Keratinocyte (primary cell): ENCODE results near the gene NASP. TPM values are rescaled to one million over a fixed set of nuclear protein-coding genes. Genes with fewer than 3 reads are reported as not detected.

ENCODE experiments used
- DNase-seq: peaks from one replicate; pipeline ENCODE4 v3.0.0-alpha.2; 2011; ENCODE audit warnings: low read depth, missing footprints, low spot score
- FAIRE-seq: peaks from 2 replicates; lab custom pipeline; 2011; peaks lifted over from hg19 to GRCh38; lab: Jason Lieb, UNC
- H2AFZ ChIP-seq: 2 replicates; pipeline ENCODE4 v1.6.0; 2012; ENCODE audit warnings: low read length, control low read depth, inconsistent platforms; ENCODE audit not compliant: control insufficient read depth
- H3K27ac ChIP-seq: 2 replicates; pipeline ENCODE4 v1.5.1; 2011; ENCODE audit warnings: low read length; ENCODE audit not compliant: control insufficient read depth, insufficient read depth
- H3K27me3 ChIP-seq: 3 replicates; pipeline ENCODE4 v1.6.0; 2011; ENCODE audit warnings: low read length; ENCODE audit not compliant: control insufficient read depth, insufficient read depth; ENCODE audit errors: extremely low read depth
- H3K36me3 ChIP-seq, 2 experiments: 2 replicates in 1 of 2; 3 replicates in 1 of 2; pipeline ENCODE4 v1.5.1; 2011; ENCODE audit warnings: low read length in 2 of 2, mild to moderate bottlenecking in 1 of 2; ENCODE audit not compliant: control insufficient read depth in 2 of 2, insufficient read depth in 2 of 2; ENCODE audit errors: extremely low read depth in 1 of 2
- H3K4me1 ChIP-seq: 3 replicates; pipeline ENCODE4 v1.5.1; 2011; ENCODE audit warnings: low read length; ENCODE audit not compliant: control insufficient read depth, insufficient read depth; ENCODE audit errors: extremely low read depth
- H3K4me2 ChIP-seq: 3 replicates; pipeline ENCODE4 v1.6.0; 2011; ENCODE audit warnings: low read depth, low read length; ENCODE audit not compliant: control insufficient read depth, insufficient read depth; ENCODE audit errors: extremely low read depth
- H3K4me3 ChIP-seq, 3 experiments: fragments of 200-600 bp in 1 of 3; sonication (generic) in 1 of 3; 2 replicates in 2 of 3; 3 replicates in 1 of 3; pipeline ENCODE4 v1.5.1; 2011 to 2016; ENCODE audit warnings: low read length in 3 of 3, mild to moderate bottlenecking in 3 of 3, control low read depth in 2 of 3, inconsistent platforms in 1 of 3, low read depth in 1 of 3, mixed read lengths in 1 of 3, mixed run types in 1 of 3, moderate library complexity in 1 of 3; ENCODE audit not compliant: control insufficient read depth in 2 of 3, insufficient read depth in 2 of 3; ENCODE audit errors: extremely low read depth in 1 of 3
- H3K79me2 ChIP-seq: 2 replicates; pipeline ENCODE4 v1.6.0; 2012; ENCODE audit warnings: low read length; ENCODE audit not compliant: control insufficient read depth, insufficient read depth
- H3K9ac ChIP-seq: 3 replicates; pipeline ENCODE4 v1.6.0; 2011; ENCODE audit warnings: low read length; ENCODE audit not compliant: control insufficient read depth, insufficient read depth; ENCODE audit errors: extremely low read depth
- H3K9me1 ChIP-seq: 3 replicates; pipeline ENCODE4 v1.6.0; 2011; ENCODE audit warnings: low read length; ENCODE audit not compliant: control insufficient read depth, insufficient read depth; ENCODE audit errors: extremely low read depth
- H3K9me3 ChIP-seq: 2 replicates; pipeline ENCODE4 v1.5.1; 2012; ENCODE audit warnings: low read depth, low read length; ENCODE audit not compliant: control insufficient read depth
- H4K20me1 ChIP-seq: 3 replicates; pipeline ENCODE4 v1.6.0; 2011; ENCODE audit warnings: low read length; ENCODE audit not compliant: control insufficient read depth, insufficient read depth; ENCODE audit errors: extremely low read depth
- CTCF ChIP-seq, 3 experiments: IDR thresholded peaks in 1 of 3; conservative IDR thresholded peaks in 1 of 3; optimal IDR thresholded peaks in 1 of 3; 2 replicates in 2 of 3; 3 replicates in 1 of 3; pipeline versions ENCODE3 to v1.5.1; 2011; ENCODE audit warnings: low read length in 3 of 3, mild to moderate bottlenecking in 3 of 3, moderate library complexity in 2 of 3, control low read depth in 1 of 3, inconsistent platforms in 1 of 3; ENCODE audit not compliant: insufficient read depth in 2 of 3; ENCODE audit errors: extremely low read depth in 1 of 3
- EZH2 ChIP-seq: IDR thresholded peaks from one replicate; pipeline ENCODE4 v1.6.1; 2012; ENCODE audit warnings: inconsistent platforms, mild to moderate bottlenecking, low read length, moderate library complexity
- dilution Hi-C: fragments of 300-500 bp; cut with MboI; formaldehyde crosslinking; loops from one replicate; pipeline ENCODE4 v1.7.0; 2020; ENCODE audit warnings: low sequenced_read_pairs; ENCODE audit not compliant: extremely low pct_ligation_motif_present
- polyA plus RNA-seq, 5 experiments: library from polyadenylated mRNA; depleted of rRNA in 3 of 5; stranded (reverse) in 3 of 5; stranded (forward) in 1 of 5; unstranded in 1 of 5; fragments of >200 nt; gene quantifications; 1 replicate in 1 of 5; 2 replicates in 3 of 5; 3 replicates in 1 of 5; pipeline versions ENCODE4 v1.2.1 to v1.2.3, GENCODE V29; 2011 to 2012; ENCODE audit warnings: missing spikeins in 2 of 5, low read depth in 1 of 5, low replicate concordance in 1 of 5

The NASP gene
- polyA plus RNA-seq, 1 donor (not counting 4 experiments of a cell fraction or from before 2014, with no cell fraction given): 61.7 TPM

- H3K27ac ChIP-seq: no peak overlapping the region
- H3K9me3 ChIP-seq: no peaks in the 10 kb centered on the region
- dilution Hi-C loops: no loop called here
- H3K9ac ChIP-seq: no peak overlapping the region
- H3K4me2 ChIP-seq: no peak overlapping the region
- DNase-seq (no peak), FAIRE-seq (no peak)
- H3K79me2 ChIP-seq: no peaks in the 10 kb centered on the region
- no peaks in the 10 kb centered on the region for H4K20me1 ChIP-seq
- no peak overlapping the region for H3K4me3 ChIP-seq
- no peaks in the 10 kb centered on the region for H3K9me1 ChIP-seq
- no peak overlapping the region for H2AFZ ChIP-seq
- peaks cover 8 to 18% of the 10 kb centered on the region in 2 experiments for H3K36me3 ChIP-seq
- no peaks in the 10 kb centered on the region for H3K4me1 ChIP-seq
- H3K27me3 ChIP-seq: no peaks in the 10 kb centered on the region
- TF ChIP-seq CTCF (optimal IDR thresholded peaks at IDR 0.05 in 1 of 3, IDR thresholded peaks at IDR 0.05 in 1 of 3, conservative IDR thresholded peaks at IDR 0.05 in 1 of 3; ENCODE audit: extremely low read depth in 1 of 3, insufficient read depth in 2 of 3, low read length in 3 of 3) (no peak), EZH2 (no peak)
Measured at GRCh38 chr1:45574105-45574626, 9.7 kb upstream of the NASP start.

- Histone ChIP-seq H3K27ac (peak overlapping the region; percentile 92), H3K4me1 (peaks cover 11% of the 10 kb centered on the region), H3K36me3 (peaks cover 0 to 6% of the 10 kb centered on the region in 2 experiments), H3K79me2 (peaks cover 39% of the 10 kb centered on the region), H4K20me1 (peaks cover 11% of the 10 kb centered on the region), H3K27me3 (no peaks in the 10 kb centered on the region), H3K9ac (peak overlapping the region; percentile 97), H3K9me3 (no peaks in the 10 kb centered on the region), H3K4me2 (peak overlapping the region; percentile 81), H2AFZ (peak overlapping the region; percentile 92), H3K4me3 (peak overlapping the region; percentile 66 to 98 (median 79)), H3K9me1 (no peaks in the 10 kb centered on the region)
- dilution Hi-C loops: no loop called here
- DNase-seq: no peak
- no peak for TF ChIP-seq CTCF (optimal IDR thresholded peaks at IDR 0.05 in 1 of 3, IDR thresholded peaks at IDR 0.05 in 1 of 3, conservative IDR thresholded peaks at IDR 0.05 in 1 of 3; ENCODE audit: extremely low read depth in 1 of 3, insufficient read depth in 2 of 3, low read length in 3 of 3)
- TF ChIP-seq EZH2: no peak
- FAIRE-seq: peak; percentile 79
Measured at GRCh38 chr1:45583264-45583665, 576 bp upstream of the NASP start.
